IPS-18c (cell line): ENCODE data around the gene MOB3B.

Experiments used
- H3K4me3 ChIP-seq: 2 replicates; pipeline ENCODE4 v1.7.0; 2013; ENCODE audit warnings: low read depth, mild to moderate bottlenecking, low read length, moderate library complexity; ENCODE audit not compliant: insufficient read depth
- H3K9me3 ChIP-seq: one replicate; pipeline ENCODE4 v1.6.1; 2013; ENCODE audit warnings: mild to moderate bottlenecking, low read length, moderate library complexity; ENCODE audit not compliant: control insufficient read depth, insufficient read depth

Gene MOB3B

DNA sequence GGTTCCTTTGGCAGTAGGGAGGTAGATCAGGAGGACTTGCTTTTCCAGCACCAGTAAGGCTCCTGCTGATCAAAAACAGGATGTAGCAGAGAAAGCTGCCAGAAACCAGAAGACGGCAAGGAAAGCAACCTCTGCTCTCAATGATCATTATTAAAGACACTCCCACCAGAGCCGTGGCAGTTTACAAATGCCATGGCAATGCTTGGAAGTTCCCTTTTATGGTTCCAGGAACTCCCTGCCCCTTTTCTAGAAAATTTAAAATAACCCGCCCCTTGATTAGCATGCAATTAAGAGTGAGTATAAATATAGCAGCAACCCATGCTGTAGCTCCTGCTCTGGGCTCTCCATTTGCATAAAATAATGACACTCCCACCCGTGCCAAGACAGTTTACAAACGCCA, 248.8 kb downstream of the MOB3B start:
- H3K4me3 ChIP-seq, result no peak overlapping the region
- H3K9me3 ChIP-seq, result no peaks in the 10 kb centered on the region

DNA sequence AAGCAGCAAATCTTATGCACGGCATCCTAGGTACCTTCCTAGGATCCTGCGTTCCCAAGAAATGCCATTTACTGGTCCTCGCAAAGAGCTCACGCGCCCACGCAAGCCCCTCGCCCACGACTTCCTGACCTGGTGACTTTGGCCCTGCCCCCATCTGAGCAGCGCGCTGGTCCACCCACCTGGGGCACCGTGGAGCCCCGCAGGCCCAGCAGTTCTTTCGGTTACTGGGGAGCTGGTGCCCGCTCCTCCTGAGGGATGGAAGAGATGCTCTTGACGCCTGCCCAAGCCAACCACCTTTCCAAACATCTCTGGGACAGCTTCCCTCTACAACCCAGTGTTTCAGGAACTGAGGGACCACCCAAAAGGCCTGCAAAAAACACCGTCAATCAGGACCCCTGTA, 249.4 kb downstream of the MOB3B start:
- Histone ChIP-seq H3K4me3 (no peak overlapping the region), H3K9me3 (no peaks in the 10 kb centered on the region)

DNA sequence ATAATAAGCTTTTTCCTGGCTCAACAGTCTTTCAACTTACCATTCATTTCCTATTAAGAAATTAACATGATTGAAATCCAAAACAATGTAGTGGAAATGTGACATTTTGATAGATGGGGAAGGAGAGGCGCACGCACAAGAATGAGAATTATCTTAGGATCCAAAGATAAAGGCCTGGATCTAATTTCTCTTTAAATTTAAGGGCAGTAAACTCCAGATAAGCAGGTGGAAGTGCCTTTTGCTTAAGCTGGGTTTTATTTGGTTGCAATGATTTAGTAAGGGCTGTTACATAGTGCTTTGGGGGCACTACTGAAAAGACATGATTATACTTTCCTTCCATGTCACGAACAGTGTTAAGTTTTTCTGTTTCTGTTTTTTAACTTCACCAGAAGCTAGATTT, 250.0 kb downstream of the MOB3B start:
- Histone ChIP-seq H3K4me3 (no peak overlapping the region), H3K9me3 (no peaks in the 10 kb centered on the region)

DNA sequence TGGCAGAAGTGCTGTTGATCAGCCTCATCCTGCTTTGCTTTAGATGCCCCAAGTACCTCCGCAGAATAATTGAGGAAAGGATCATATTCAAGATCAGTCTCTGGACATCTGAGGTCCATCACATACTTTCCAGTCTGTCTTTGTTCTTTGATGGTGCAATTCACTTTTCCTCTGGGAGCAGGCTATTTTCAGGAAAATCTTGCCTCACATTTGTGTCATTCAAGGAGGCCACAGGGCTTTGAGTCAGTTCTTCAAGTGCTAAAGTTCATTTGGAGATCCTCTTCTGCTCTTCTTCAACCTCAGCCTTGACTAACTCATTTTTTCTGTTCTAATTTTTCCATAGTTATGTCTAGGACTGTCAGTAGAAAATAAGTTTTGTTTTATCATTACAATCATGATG, 251.2 kb downstream of the MOB3B start:
- H3K4me3 ChIP-seq, result no peak overlapping the region
- no peaks in the 10 kb centered on the region for H3K9me3 ChIP-seq

DNA sequence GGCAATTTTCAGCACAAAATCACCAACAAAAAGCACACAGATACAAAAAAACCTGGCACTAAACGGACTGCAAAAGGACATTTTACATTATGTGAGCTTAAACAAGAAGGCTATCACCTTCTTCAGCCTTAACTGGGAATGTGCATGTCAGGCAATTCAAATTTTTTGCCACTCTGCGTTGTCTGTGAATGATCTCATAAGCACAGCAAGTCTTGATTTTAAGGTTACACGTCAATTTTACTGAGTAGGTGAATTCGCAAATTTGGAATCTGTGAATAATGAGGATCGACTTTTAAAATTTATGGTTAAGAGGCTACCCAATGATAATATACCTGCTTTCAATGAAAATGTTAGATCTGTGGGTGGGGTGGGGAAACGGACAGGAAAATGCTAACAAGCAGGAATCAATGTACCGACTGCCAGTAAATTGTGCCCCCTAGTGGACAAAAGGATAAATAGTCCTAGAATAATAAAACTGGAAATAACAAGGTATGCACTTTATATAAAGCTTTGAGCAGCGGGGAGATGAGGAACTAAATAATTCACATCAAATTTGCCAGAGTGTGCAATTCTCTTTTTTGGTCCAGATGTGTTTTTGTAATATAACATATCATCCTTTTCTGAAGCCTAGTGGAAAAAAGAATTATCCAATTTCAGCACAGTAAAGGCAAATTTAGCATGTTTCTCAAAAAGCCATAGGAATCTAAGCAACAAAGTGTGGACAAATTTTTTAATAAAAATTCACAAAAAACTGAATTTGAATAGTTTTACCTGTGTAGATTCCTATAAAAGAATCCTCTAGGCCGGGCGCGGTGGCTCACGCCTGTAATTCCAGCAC, 253.2 kb downstream of the MOB3B start:
- no peak overlapping the region for H3K4me3 ChIP-seq
- H3K9me3 ChIP-seq, result no peaks in the 10 kb centered on the region
